HEK293 (cell line): Measurements from ENCODE around the gene YIPF1.

Experiments used
- CTCF ChIP-seq: fragments of 450-650 bp; formaldehyde crosslinking; IDR thresholded peaks from 2 replicates; pipeline ENCODE4 v1.5.1; 2016; ENCODE audit warnings: missing biosample characterization, missing genetic modification characterization
- YY1 ChIP-seq: fragments of 450-650 bp; formaldehyde crosslinking; IDR thresholded peaks from 2 replicates; pipeline ENCODE4 v1.5.1; 2018; ENCODE audit warnings: missing biosample characterization, missing genetic modification characterization

DNA sequence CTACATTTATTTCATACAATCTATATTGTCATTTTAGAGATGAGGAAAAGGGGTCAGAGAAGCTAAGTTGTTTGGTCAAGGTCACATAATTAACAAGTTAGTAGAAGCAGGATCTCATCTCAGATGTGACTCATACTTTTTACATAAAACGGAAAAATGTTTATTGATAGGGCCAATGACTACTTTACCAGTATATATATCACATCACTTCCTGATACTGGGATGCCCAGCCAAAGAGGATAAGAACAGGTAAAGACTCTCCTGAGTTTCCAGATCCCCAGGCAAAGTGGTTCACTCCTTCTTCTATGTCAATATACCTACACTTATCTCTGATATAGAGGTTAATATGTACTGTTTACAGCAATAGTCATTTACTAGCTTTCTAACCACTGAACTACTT, 21.0 kb downstream of the YIPF1 start:
- TF ChIP-seq CTCF (tag by site-specific recombination) (no peak), YY1 (tag by site-specific recombination) (no peak)
